HG03103 (cell line): Measurements from ENCODE around the gene ADAMTS2.
"Not testable (repeated sequence)": the region's sequence is repeated elsewhere in the genome, so short reads cannot be mapped to it uniquely, and the experiment has no call there.

Experiments used
- ATAC-seq: cut with Tn5 transposase; IDR thresholded peaks from one replicate; pipeline ENCODE4 v1.9.1; 2021; ENCODE audit warnings: low read depth; ENCODE audit not compliant: unreplicated experiment

Gene ADAMTS2

GRCh38 chr5:179222246-179223017 lies 122.8 kb downstream of the ADAMTS2 start:
- ATAC-seq, result no peak

GRCh38 chr5:179221877-179222220 lies 123.4 kb downstream of the ADAMTS2 start:
- ATAC-seq, result no peak

GRCh38 chr5:179221196-179221876 lies 123.9 kb downstream of the ADAMTS2 start:
- ATAC-seq, result no peak

- no peak for ATAC-seq
Measured at GRCh38 chr5:179220716-179221115, 124.5 kb downstream of the ADAMTS2 start.

DNA sequence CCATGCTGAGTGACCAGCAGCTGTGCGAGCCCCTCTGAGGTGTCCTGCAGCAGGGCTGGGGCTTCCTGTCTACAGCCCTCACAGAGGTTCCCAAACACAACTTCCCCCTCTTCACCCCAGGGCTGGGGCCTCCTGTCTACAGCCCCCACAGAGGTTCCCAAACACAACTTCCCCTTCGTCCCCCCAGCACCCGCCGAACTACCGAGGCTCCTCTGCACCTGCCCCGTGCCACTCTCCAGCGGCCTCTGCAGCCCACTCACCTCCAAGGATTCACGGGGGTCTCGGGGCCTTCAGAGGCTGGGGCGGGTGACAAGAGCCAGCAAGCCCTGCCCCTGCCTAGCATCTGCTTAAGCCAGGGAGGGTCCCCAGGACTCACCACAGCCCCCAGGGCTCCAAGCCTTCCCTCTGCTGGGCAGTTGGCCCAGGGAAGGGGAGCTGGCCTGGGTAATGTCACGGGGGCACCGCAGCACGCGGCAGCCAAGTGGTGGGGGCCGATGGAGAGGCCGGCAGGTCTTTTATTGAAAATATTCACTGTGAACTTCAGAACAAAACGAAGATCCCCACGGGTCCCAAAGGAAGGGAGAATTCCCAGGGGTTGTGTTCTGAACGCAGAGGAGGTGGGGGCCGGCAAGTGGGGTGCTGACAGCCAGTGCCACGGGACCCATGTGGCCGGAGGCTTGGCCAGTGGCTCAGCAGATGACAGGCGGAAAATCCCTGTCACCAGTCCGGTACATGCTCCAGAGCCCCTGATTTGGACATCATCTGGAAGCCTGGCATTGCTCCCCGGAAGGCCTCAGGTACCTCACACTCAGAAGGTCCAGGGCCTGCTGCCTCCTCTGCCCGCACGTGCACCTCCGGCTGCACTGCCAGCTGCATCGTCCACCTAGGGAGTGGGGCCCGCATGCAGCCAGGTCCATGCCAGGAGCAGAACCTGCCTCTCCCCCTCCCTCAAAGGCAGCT lies 125.3 kb downstream of the ADAMTS2 start:
- no peak for ATAC-seq

DNA sequence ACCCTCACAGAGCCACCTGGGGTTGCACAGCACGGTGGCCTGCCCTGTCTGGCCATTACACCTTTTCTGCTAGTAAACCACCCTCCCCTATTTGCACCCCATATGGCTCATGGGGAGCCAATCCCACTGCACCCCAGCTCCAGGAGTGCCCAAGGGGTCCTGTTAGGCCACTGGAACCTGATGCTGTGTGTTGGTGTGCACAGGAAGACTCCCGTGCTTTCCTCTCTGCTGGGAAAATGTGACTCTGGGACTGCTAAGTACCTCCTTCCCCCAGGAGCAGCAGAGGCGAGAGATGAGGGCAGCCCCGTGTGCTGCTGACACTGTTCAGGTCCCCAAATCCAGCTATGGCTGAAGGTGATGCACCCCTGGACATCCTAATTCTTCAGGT lies 126.3 kb downstream of the ADAMTS2 start:
- no peak for ATAC-seq

DNA sequence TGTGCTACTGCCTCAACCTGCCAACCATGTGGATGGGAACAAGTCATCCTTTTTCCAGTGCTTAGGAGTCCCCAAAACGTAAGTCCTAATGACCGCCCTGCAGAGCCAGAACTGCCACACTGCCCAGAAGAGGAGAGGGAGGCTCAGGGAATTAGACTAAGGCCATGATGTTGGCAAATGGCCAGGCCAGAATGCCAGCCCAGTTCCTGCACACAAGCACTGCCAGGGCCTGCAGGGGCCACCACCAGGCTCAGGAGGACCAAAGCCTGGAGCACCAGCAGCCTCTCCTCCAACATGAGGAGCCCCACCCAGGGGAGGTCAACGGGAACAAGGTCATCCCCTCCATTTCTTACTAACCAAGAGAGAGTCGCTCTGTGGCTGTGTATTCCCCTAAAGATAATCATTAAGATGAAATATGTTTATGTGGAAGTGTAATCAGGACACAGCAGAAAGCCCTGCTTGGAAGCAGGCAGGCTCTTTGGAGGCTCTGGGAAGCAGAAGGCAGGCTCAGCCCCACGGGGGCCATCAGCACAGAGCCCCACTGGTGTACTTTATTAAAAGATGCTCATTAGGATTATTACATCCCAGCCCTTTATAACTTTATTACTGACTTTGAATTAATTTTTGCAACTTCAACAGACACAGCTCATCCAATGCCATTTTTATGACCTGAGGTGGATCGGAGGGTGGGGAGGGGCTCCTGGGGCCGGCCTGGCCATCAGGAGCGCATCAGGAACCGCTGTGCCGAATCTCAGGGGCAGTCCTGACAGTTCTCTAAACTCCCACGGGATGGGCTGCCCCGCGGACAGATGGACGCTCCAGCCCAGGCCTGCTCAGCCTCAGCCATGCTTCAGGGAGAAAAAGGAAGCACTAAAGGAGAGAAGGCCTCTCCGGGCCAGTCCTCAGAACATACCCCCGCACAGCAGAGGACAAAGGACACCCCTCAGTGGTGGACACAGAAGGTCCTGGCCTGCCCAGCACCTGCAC lies 127.0 kb downstream of the ADAMTS2 start:
- no peak for ATAC-seq

GRCh38 chr5:179217356-179217755 lies 127.9 kb downstream of the ADAMTS2 start:
- no peak for ATAC-seq

DNA sequence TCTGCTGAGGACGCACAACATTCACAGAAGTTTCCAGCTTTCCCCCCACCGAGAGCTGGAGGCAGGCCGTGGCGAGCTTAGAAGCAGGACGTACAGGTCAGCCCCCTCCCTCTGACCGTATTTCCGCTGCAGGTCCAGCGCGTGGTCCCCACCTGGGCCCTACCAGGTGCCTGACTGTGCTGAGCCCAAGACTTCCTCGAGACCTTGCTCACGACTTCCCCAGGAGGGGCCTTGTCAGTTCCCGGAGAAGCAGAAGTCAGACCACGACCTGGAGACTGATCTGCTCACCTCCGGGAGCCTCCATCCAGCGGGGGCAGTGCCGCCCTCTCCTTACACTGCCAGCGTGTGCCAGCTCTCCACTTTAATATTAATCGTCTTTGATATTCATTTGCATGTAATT lies 128.9 kb downstream of the ADAMTS2 start:
- not testable (repeated sequence) for ATAC-seq

GRCh38 chr5:179215576-179215975 lies 129.7 kb downstream of the ADAMTS2 start:
- no peak for ATAC-seq

DNA sequence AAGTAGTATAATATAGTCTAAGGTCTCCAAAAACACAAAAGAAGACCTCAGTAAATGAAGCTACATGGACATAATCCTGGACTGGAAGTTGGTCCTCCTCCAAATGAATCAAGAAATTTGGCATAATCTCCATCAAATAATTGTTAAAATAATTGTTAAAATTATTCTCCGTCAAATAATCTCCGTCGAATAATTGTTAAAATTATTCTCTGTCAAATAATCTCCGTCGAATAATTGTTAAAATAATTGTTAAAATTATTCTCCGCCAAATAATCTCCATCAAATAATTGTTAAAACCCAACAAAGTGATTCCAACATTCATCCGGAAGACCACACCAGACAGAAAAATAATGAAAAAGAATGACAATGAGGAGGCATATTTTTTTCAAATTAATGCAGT lies 130.6 kb downstream of the ADAMTS2 start:
- ATAC-seq, result no peak

DNA sequence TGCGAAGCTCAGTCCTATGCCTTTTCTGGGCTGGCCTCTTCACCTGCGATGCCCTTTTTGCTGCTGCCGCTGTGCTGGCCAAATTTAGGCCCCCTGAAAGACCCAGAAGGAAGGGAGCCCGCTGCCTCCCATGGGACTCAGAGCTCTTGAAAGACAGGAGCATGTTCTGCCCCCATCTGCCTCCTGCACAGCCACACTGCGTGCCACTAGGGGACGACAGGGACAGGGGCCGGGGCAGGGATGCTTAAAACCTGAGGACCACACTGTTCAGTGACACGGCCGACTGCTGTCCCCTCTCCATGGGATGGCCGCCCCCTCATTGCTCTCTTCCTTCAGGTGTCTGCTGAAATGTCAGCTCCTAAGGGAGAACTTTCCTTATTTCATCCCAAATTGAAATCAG lies 132.4 kb downstream of the ADAMTS2 start:
- no peak for ATAC-seq

GRCh38 chr5:179211631-179212030 lies 133.6 kb downstream of the ADAMTS2 start:
- ATAC-seq, result no peak

GRCh38 chr5:179211068-179211467 lies 134.2 kb downstream of the ADAMTS2 start:
- ATAC-seq, result no peak

GRCh38 chr5:179210478-179210877 lies 134.8 kb downstream of the ADAMTS2 start:
- ATAC-seq, result no peak

GRCh38 chr5:179209359-179210150 lies 135.7 kb downstream of the ADAMTS2 start:
- no peak for ATAC-seq

DNA sequence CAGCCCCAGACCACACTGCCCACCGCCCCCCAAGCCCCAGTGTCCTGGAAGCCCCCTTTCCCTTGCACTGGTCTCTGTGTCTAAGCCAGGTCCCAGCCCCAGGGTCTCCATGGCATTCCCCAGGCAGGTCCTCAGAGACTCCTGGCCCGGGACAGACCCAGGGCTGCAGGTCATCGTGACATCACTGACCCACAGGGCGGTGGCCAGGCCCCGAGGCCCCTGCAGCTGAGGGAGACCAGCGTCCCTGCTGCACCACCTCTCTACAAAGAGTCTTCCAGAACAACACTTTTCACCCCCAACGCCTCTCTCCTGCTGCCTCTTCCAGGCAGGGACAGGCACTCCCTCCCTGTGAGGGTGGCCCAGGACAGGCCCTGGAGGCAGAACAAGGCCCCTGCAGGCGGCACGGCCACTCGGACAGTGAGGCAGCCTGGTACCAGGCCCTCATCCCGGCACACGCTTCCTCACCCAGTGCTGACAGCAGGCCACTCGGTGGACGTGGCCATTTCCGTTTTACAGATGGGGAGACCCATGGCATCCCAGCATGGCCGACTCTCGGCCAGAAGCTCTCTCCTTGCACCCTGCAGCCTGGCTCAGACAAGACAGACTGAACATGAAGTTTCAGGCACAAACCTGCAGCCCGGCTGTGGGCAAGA lies 136.4 kb downstream of the ADAMTS2 start:
- ATAC-seq, result no peak

DNA sequence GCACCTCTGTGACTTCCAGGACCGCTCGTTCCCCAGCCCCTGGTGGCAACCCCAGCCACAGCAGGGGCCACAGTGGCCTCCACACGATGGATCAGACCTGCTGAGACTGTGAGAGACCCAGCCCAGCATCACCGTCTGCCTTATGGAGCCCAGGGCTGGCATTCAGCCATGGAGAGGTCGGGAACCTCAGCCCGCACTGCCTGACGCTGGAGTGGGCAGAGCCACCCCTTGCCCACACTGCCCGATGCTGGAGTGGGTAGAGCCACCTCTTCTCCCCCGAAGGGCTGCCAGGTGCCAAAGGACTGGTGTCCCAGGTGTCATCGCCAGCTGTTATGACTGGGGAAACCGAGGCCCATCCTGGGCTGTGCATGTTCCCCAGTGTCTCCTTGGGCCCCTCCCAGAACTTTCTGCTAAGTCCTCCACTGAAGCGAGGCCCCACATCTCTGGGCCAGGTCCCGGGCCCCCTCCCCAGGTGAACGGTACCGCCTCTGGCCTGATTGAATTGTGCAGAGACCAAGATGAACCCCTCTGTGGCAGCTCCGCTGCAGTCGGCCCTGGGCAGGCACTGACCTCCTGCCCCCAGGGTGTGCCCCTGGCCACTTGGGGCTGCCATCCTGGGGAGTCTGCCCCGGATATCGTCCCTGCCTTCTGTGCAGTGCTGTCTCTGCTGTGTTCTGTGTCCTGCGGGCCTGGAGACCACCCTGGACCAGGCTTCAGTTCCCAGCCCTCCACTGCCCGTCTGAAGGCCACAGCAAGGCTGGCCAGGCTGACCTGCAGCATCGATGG lies 137.1 kb downstream of the ADAMTS2 start:
- ATAC-seq, result no peak
